C1 segment of cervical spinal cord (tissue), 14 donors: ENCODE measurements around the gene SPRED2.

Experiments
- DNase-seq, 14 donors: peaks; one replicate each; lab custom pipeline; 2025; lab: John Stamatoyannopoulos, UW

The SPRED2 gene

DNA sequence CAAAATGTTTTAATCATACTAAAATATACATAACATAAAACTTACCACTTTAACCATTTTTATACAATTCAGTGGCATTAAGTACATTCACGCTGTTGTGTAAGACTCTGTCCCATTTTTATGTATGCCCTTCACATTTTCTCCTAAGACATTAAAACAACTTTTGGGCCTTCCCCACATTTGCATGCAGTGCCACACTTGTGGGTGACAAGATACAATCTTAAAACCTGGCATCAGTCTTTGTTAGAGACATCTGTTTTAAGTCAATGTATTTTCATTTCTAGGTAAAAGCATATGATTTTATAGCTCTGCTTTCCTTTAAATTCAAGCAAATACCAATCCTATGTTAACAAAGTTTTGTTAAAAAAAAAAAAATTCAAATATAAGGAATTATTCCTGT is 17.3 kb downstream of the SPRED2 start:
- no peak for DNase-seq

DNA sequence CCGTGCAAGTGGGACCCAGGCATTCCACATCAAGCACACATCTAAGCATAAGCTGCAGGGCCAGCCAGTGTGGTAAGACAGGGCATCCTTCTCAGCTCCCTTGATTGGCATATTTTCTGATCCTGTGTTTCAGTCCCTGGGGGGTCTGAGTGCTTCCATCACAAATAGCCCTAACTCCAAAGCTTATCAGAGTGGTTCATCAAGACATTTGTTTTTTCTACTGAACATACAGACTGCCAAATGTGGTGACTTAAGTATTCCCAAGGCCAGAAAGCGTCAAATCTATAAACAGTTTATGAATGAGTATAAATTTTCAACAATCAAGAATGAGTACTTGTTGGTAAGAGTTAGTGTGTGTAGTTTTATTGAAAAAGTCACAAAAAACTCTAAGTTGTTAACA is 18.8 kb downstream of the SPRED2 start:
- DNase-seq, result no peak

DNA sequence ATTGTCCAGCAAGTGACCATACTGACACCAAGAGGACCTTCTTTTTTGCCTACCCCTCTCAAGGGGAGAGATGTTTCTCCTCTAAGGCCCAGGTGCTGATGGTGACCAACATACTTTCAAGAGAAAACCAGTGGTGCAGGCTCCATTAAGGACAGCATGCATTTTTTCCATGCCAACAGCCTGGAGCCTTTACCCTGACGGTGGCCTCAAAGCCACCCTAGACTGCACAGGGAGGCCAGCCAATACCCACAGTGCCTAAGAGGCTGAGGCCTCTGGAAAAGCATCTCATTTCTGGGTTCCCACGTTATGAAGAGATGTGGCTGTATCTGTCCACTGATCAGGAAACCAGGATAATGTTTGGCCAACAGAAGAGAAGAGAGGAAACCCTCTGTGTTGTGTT is 19.3 kb downstream of the SPRED2 start:
- no peak for DNase-seq

DNA sequence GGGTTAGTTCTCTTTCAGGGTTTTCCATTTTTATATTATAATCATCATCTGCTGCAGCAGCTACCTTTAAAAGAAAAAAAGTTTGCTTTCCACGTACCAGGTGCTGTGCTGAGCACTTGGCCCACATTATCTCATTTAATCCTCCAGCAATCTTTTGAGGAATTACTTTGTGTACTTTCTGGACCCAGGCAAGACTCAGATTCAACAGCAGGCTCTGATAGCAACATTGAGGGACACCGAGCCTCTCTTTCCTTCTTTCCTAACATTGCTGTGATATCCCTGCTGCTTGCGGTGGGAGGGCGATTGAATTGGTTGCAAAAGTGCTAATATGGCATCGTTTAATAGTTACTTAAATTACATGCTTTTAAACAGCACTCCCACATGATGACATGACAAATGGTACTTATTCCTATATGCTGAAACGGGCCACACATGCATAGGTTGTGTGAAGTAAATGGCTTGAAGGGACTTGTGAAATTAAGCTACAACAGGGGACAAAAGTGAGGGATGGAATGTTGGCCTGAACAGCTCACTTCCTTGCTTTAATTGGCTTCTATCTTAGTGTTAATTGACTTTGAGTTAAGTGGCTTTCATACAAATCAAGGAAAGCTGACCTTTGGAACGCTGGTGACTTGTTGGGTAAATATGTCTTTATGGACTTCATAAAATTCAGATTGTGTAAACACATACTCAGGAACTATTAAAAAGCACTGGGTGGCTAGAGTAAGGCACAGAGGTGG is 21.2 kb downstream of the SPRED2 start:
- no peak for DNase-seq

DNA sequence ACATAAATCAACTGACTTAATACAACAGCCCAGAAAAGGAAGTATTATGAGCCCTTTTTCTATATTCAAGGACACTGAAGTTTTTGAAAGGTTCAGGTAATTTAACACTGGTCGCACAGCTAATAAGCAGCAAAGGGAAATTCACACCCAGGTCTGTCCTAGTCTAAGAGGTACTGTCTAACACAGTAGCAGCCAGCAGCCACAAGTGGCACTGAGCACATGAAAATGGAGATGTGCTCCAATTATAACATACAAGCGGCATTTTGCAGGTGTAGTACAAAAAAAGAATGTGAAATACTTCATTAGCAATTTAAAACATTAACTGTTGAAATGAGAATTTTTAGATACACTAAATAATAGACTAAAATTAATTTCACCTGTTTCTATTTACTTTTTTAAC is 23.4 kb downstream of the SPRED2 start:
- DNase-seq, result no peak

DNA sequence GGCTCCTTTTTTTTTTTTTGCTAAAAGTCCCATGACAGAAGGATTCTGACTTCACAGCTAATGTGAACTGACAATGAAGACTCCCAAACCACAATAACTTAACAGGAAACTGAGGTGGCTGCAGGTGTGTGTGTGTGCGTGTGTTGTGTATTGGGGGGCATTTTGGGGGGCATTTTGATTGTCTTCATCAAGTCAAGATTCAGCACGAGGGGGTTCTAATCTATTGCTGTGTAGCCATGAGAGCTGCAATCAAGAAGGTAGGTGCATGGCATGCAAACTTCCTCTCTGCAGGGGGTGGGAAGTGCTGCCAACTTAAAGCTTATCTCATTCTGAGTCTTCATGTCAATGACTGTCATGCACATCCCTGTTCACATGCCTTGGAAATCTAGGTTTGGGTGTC is 25.2 kb downstream of the SPRED2 start:
- no peak for DNase-seq

DNA sequence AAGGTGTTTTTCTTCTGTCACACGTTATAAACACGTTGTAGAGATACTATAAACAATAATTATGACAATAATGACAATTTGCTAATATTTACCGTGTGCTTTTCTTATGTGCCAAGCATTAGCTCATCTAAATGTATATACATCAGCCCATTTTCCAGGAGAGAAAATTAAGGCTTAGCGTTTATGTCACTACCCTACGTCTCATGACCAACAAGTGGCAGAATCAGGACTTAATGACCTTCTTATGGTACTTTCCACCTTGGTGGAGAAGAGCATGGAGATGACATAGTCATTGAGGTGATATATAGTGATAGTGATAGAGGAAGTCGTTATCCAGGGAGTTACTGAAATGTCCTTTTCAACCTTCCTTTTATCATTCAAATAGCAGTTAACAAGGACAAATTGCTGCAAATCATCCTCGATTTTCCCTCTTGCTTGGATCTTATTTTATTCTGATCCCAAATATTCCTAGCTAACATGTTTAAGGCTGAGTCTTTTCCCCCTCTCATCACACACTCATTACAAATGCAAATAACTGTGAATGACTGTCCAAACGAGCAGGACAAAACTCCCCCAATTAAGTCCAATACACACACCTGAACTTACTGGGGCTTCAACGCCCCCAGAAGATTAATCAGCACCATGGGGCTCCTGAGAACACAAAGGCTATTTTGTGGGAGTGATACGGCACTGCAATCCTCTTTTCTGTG is 27.3 kb downstream of the SPRED2 start:
- DNase-seq, result no peak

DNA sequence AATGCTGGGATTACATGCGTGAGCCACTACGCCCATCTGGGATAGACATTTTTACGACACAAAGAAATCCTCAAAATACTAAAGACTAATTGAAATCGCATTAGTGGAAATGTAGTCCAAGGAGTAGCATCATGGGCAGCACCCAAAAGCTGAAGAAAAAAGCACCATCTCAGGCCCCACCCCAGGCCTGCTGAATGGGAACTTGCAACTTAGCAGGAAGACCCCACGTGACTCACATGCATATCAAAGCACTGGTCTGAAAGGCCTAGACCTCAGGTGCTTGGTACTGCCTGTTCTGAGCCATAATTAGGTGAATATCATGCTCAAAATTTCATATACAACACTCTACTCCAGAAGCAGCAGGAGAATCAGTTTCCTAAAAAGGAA is 28.9 kb downstream of the SPRED2 start:
- no peak for DNase-seq

DNA sequence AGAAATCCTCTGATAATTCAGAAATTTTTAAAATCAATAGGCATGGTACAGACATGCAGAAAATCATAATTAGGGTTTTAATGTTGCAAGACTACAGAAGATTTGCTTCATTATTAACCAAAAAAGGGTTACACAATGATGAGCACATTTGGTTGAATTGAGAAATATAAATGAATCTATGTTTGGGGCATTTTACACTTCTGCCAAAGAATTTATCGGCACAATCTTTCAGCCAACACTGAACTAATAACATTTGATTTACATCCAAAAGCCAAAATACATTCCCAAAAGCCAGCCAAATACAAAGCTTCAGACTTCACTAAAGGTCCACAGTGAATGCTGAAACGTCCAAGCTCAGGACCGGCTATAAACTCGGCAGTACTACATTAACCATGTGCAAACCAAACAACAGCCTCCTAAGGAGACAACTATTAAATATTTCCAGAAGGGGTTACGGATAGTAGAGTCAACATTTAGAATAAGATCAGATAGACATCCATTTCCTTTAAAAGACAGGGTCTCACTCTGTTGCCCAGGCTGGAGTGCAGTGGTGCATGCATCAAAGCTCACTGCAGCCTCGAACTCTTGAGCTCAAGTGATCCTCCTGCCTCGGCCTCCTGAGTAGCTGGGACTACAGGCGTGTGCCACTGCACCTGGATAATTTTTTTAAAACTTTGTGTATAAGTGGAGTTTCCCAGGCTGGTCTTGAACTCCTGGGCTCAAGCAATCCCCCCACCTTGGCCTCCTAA is 29.4 kb downstream of the SPRED2 start:
- no peak for DNase-seq

DNA sequence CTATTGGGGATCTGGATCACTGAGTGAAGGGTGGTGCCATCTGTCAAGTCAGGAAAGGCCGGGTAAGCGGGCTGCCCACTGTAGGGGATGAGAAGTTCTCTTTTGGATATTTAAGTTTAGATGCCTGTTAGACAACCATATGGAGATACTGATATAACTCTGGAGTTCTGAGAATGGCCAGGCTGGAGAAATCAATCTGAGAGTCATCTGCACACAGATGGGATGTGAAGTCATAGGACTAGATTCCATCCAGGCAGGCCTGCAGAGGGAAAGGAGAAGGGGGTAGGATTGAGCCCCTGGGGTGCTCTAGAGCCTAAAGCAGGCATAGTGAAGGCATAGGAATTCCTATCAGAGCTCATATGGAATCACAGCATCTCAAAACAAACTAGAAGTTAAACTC is 30.1 kb downstream of the SPRED2 start:
- no peak for DNase-seq

DNA sequence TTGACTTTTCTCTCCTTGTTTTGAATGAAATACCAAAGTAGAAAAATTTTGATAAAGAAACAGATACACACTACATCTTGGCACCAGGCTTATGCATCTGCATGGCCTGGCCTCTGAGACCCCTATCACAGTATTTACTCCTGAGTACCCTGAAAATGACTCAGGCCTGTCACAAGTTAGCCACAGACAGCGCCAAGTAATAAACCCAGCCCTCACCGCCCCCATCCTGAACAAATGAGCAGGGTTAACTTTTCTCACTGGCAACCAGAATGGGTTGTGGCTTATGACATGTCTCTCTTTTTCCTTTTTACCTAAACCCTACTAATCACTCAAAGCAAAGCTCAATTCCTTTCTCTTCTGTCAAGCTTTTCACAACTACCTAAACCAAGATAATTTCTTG is 35.3 kb downstream of the SPRED2 start:
- no peak for DNase-seq

DNA sequence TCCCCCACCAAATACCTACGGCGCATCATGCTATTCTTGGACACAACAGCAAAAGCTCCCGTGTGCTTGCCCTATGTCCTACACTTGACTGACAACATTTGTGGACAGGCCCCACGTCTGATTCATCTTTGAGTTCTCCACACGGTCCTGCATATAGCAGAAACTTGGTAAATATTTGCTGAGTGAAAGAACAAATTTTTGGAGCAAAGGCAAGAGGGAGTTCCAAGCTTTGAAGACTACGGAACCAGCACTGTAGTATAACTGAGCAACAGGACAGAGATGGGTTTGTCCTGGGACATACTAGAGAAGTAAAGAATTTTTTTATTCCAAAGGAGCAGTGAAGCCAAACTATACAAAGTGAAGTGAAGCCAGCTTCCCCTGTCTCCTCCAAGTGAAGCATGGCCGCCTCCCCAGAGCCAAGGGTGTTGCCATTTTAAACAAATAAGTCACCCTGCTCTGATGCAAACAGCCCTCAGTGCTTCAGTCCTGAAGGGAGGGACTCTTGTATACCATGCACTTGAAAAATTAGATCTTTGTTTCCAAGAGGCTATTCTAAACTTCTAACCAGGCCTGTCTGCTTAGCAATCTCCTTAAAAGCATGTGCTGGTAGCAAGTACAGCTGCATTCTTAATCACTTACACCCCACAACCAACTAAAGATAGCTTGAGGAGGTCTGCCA is 35.9 kb downstream of the SPRED2 start:
- no peak for DNase-seq

DNA sequence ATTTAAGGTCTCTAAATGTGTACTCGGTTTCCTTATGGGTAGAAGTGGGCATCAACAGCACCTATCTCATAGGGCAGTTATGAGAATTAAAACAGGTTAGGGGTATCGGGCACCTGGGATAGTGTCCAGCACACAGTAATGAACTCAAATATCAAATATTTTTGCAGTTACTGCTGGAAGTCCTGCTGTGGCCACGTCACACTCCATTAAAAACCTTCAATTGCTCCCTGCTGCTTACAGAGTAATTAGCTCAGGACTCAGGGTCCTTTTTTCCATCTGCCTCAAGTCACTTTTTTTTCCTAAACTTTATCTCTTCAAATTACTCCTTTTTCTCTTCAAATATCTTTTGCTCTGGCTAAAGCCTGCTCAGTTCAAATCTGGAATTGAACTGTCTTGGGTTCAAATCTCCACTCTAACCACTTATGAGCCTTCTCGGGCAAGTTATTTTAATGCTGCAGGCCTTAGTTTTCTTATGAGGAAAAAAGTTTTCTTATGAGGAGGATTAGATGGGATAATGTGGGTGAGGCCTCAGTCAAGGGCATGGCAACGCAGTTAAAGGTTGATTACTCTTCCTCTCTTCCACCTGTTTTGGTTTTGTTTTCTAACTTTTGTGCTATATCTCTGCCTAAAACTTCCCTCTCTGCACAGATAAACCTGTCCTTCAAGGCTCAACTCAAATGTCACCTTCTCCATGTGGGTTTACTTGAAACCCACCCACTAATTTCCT is 36.6 kb downstream of the SPRED2 start:
- DNase-seq, result no peak

DNA sequence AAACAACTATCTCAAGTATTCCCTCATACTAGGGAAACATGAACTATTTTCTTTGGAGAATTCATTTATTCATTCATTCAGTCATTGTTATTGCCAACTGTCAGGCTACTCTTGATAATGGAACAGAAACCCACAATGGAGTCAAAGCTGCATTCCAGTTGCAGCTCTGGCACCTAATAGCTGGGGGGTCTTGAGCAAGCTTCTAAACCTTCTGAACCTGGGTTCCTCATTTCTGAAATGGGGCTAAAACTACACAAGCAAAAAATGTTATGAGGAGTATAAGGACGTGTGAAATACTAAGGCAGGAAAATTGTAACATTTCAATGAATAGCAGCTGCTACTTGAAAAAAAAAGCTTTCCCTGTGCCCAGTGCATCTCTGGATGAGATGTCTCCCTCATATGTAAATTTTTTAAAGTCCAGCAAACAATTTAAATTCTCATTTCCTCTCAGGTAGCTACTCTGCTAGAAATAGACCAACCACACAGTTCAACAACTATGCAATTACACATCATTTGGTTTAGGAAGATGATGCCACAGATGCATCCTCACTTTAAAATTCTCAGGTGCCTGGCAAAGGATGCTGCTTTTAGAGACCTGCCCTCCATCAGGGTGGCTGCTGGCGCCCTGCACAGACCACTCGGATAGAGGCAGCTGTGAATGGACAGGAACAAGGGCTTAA is 38.5 kb downstream of the SPRED2 start:
- no peak for DNase-seq

DNA sequence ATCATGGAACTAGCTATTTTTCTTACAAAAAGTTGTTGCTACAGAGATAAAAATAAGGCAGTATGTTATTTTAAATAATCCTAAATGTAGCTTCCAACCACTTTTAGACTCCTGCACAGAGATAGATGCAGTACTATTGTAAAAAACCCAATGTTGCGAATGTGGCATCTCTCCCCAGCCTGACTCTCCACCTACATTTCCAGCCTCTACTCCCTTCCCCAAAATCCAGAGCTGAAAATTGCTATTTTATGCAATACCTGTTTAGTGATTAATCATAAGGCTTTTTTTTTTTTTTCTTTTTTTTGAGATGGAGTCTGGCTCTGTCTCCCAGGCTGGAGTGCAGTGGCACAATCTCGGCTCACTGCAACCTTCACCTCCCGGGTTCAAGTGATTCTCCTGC is 39.4 kb downstream of the SPRED2 start:
- no peak for DNase-seq

DNA sequence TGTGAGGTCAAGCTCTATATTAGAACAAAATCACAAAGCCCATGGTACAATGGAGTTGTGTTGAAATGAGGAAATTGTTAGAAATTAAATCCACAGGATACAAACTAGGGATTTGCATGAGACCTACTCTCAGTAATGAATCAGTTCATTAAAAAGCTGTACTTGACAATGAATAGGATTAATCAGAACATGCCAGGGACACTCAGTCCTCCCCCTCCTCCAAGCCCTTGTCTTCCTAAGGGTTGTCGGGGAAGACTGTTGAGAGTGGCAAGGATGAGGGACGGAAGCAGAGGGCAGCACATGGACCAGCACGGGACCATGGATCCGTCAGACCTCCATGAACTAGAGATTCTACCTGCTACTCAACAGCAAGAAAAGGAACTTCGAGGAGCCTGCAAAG is 39.8 kb downstream of the SPRED2 start:
- DNase-seq, result peak in 2 of 14 donors; percentile 6 to 21

DNA sequence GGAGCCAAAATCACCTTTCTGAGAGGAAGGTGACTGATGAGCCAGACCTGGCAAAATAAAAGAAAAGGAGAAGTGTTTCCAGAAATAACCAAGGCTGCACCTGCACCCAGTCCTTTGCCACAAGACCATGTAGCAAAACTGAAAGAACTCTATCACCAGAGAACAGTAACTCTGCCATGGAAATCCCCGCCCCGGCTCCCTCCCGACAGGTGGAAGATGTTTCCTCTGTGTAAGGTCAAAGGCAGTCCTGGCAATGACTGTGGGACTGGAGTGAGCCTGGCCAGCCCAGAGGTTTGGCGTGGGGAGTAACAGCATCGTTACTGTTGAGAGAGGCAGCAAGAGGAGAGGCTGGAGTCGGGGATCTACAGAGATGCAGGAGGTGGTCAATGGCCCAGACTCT is 42.3 kb downstream of the SPRED2 start:
- no peak for DNase-seq

DNA sequence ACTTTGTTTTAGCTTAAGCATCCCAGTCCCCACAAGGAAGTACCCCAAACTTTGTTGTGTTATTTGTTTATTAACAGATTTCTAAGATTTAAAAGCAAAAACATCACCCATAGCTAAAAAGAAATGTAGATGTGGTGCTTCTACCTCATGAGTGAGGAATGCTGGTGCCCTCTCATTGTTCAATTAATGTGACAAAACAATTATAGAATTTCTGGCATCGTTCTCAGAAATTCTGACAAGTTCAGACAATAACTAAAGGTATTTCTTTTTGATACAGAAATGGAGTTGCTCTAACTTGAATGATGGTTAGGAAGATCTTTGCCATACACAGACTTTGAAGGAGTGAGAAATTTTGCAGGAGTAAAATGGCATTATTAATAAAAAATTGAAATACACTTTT is 42.9 kb downstream of the SPRED2 start:
- DNase-seq, result no peak

DNA sequence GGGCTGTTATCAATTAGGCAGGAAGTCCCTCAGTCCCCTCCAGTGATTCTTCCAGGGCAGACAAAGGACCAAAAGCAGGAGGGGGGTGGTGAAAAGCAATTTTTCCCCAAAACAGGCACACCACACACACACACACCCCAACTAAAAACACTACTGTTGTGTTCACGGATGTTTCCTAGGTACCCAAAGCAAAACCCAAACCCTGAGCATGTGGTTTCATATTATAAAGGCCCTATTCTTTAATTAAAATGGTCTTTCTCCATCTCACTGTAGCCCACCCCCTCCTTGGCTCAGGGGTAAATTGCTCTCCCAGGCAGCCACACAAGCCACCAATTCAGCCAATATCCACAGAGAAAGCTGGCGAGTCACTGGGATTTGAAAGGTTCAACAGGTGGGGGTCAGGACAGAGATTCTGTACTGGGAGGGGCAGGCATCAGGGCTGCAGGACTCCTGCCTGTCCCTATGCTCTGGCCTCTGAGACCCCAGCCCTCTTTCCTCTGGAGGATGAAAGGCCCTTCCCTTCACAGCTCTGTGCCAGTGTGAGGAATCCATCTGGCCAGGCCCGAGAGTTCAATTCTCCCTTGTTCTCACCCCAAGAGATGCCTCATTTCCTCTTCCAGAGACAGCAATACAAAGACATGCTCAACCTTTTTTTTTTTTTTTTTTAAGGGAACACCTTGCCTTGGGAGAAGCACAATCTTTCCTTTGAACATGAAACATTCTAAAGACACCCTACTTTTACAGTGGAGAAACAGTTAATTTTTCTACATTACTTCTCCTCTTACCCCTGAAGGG is 43.6 kb downstream of the SPRED2 start:
- DNase-seq, result peak in 2 of 14 donors; percentile 15 to 16

DNA sequence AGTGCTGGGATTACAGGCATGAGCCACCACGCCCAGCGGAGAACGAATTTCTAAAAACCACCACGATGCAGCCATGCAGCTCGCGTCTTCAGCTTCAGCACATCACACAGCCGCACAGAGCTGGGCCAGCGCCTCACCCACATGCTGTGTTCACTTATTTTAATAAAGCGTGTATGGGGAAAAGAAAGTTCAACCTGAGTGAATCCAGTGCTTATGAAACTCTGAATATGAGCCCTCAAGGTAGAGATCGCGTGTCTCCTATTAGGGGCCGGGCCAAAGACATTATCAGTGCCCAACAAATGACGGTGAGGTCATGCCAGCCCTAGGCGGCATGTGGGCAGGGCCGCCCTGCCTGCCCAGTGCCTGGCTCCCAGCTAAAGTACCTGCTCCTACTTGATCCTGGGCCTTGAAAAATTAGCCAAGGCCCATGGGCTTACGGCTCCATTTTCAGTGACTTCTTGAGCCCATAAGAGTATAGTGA is 44.3 kb downstream of the SPRED2 start:
- no peak for DNase-seq
